Stimulated activated CD8-positive, alpha-beta memory T cell treated with anti-CD3 and anti-CD28 coated beads, Interleukin-7, amount 100 ng/mL, for 24 hours (primary cell): Measurements from ENCODE around the gene RGS12.
A peak's percentile ranks its signal among the peaks of the same experiment; 100 is the strongest.
"Not testable (repeated sequence)": the region's sequence is repeated elsewhere in the genome, so short reads cannot be mapped to it uniquely, and the experiment has no call there.

ENCODE experiments used
- DNase-seq: peaks from one replicate; pipeline ENCODE4 v3.0.0-alpha.2; 2020; ENCODE audit warnings: low read depth

The RGS12 gene

GRCh38 chr4:3299122-3299975, 6.5 kb downstream of the RGS12 start:
- DNase-seq, result no peak

- DNase-seq, result no peak
Measured at GRCh38 chr4:3299976-3300671, 7.3 kb downstream of the RGS12 start.

GRCh38 chr4:3300882-3301281, 8.1 kb downstream of the RGS12 start:
- not testable (repeated sequence) for DNase-seq

GRCh38 chr4:3301450-3302172, 8.8 kb downstream of the RGS12 start:
- DNase-seq, result no peak

- DNase-seq, result peak; percentile 49
Measured at GRCh38 chr4:3302173-3302785, 9.5 kb downstream of the RGS12 start.

GRCh38 chr4:3302786-3303564, 10.2 kb downstream of the RGS12 start:
- no peak for DNase-seq

GRCh38 chr4:3303565-3303824, 10.7 kb downstream of the RGS12 start:
- no peak for DNase-seq

- DNase-seq, result no peak
Measured at GRCh38 chr4:3303923-3304710, 11.3 kb downstream of the RGS12 start.

- no peak for DNase-seq
Measured at GRCh38 chr4:3304831-3305609, 12.2 kb downstream of the RGS12 start.

GRCh38 chr4:3305610-3306371, 13.0 kb downstream of the RGS12 start:
- no peak for DNase-seq

GRCh38 chr4:3306450-3306849, 13.6 kb downstream of the RGS12 start:
- DNase-seq, result no peak

GRCh38 chr4:3307060-3307459, 14.2 kb downstream of the RGS12 start:
- no peak for DNase-seq

GRCh38 chr4:3307486-3307885, 14.7 kb downstream of the RGS12 start:
- DNase-seq, result no peak

- no peak for DNase-seq
Measured at GRCh38 chr4:3307891-3308575, 15.2 kb downstream of the RGS12 start.

GRCh38 chr4:3308691-3309090, 15.9 kb downstream of the RGS12 start:
- no peak for DNase-seq

GRCh38 chr4:3310301-3311094, 17.7 kb downstream of the RGS12 start:
- DNase-seq, result no peak

GRCh38 chr4:3311095-3311372, 18.2 kb downstream of the RGS12 start:
- DNase-seq, result no peak

GRCh38 chr4:3311489-3312171, 18.8 kb downstream of the RGS12 start:
- DNase-seq, result no peak
